ENCODE data around the gene B4GALNT2. TPM values are rescaled to one million over a fixed set of nuclear protein-coding genes. Genes with fewer than 3 reads are reported as not detected.

The B4GALNT2 gene
- total RNA-seq, 2 experiments from 2014 or later = 0.06 to 0.16 TPM

DNA sequence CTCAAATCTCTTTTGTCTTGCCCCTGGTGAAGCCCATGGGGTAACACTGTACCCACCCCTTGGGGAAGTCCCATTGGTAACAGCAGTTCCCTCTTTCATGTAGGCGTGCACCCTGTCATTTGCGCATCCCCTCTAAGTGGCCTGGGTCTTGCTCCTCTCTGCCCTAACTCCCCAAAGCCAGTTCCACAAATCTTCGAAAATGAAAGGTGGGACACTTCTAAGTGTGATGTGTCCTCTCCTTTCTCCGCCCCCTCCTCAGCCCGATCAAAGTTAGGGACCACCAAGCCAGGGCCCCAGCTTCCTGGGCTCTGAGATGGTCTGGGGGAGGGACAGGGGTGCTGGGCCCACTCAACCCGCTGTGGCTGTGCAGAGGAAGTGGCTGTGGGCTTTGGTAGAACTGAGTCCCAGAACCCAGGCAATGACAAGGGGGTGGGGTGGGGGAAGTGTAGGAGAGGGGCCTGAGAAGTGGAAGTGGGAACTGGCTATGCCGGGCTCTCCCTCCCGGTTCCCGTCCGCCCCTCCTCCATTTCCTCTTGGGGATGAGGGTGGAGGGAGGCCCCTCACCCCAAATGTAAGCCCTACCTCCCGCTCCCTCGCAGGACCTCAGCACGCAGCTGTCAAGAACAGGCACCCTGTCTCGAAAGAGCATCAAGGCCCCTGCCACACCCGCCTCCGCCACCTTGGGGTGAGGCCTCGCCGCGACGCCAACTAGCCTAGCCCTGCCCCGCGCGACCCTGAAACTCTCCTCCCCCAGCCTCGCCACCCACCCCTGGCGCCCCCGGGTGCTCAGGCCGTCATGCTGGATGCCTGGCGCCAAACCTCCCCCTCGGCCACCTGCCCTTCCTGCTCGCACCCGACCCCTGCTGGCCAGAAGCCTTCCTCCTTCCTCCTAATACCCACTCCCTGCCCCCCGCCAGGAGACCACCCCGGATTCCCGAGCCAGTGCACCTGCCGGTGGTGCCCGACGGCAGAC lies 86.7 kb downstream of the B4GALNT2 start:
- peaks cover 35% of the 10 kb centered on the region for H3K36me3 Mint-ChIP-seq (ENCODE audit: low read depth)
- peak; percentile 54 for ATAC-seq (ENCODE audit: poor library complexity)
- Histone ChIP-seq H3K4me1 (ENCODE audit: insufficient read depth, low read length) (peaks cover 78% of the 10 kb centered on the region), H3K27ac (ENCODE audit: low read depth in 1 of 2, low read length in 2 of 2) (peak overlapping the region; percentile 63 to 64), H3K36me3 (ENCODE audit: insufficient read depth, low read length) (peaks cover 21% of the 10 kb centered on the region), H3K9me3 (ENCODE audit: control insufficient read depth in 1 of 2, insufficient read depth in 1 of 2, low read length in 2 of 2) (no peaks in the 10 kb centered on the region), H3K27me3 (ENCODE audit: control insufficient read depth in 1 of 2, insufficient read depth in 2 of 2, low read length in 2 of 2) (no peaks in the 10 kb centered on the region), H3K4me3 (ENCODE audit: low read length) (no peak overlapping the region)
- H3K4me1 Mint-ChIP-seq (ENCODE audit: low read depth) = peaks cover 58% of the 10 kb centered on the region
- H3K9me3 Mint-ChIP-seq = no peaks in the 10 kb centered on the region
- H3K4me3 Mint-ChIP-seq = peak overlapping the region; percentile 67
- peak overlapping the region; percentile 96 for H3K27ac Mint-ChIP-seq
- no peaks in the 10 kb centered on the region for H3K27me3 Mint-ChIP-seq
- intact Hi-C loops (cut with DNase I, micrococcal nuclease) = loop anchor here in 1 of 2 experiments (1.0 kb wide), 1 partner anchor 27 kb away; no protein-coding TSS in a partner anchor
- POLR2A ChIA-PET = interaction anchor here (1.0 to 2.2 kb wide), 5 partner anchors 8 to 875 kb away, joined by 3 to 27 read pairs (median 7); partner anchors contain the start of genes ABI3 and GNGT2
- CTCF ChIA-PET = interaction anchor here (0.7 to 3.1 kb wide), 3 partner anchors 9 to 1649 kb away, joined by 3 to 10 read pairs (median 4); no protein-coding TSS in a partner anchor
- TF ChIP-seq, protein P1, sequence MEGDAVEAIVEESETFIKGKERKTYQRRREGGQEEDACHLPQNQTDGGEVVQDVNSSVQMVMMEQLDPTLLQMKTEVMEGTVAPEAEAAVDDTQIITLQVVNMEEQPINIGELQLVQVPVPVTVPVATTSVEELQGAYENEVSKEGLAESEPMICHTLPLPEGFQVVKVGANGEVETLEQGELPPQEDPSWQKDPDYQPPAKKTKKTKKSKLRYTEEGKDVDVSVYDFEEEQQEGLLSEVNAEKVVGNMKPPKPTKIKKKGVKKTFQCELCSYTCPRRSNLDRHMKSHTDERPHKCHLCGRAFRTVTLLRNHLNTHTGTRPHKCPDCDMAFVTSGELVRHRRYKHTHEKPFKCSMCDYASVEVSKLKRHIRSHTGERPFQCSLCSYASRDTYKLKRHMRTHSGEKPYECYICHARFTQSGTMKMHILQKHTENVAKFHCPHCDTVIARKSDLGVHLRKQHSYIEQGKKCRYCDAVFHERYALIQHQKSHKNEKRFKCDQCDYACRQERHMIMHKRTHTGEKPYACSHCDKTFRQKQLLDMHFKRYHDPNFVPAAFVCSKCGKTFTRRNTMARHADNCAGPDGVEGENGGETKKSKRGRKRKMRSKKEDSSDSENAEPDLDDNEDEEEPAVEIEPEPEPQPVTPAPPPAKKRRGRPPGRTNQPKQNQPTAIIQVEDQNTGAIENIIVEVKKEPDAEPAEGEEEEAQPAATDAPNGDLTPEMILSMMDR (IDR thresholded peaks at IDR 0.05) = no peak
- DNase-seq = peak in 6 of 14 experiments; percentile 20 to 88 (median 64)

DNA sequence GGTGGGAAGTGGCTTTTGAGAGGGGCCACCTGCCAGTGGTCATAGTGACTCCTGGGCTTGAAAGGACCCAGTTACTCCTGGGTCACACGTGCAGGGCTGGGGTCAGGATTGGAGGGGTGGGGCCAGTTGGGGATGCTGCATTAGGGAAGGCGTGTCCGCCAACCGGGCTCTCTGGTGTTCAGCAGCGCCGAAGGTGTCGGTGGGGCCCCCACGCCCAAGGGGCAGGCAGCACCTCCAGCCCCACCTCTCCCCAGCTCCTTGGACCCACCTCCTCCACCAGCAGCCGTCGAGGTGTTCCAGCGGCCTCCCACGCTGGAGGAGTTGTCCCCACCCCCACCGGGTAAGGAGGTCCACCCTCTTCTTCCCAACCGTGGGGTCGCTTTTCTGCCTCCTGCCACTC lies 87.4 kb downstream of the B4GALNT2 start:
- no peak for DNase-seq
- Histone ChIP-seq H3K27ac (ENCODE audit: low read depth in 1 of 2, low read length in 2 of 2) (no peak overlapping the region), H3K4me1 (ENCODE audit: insufficient read depth, low read length) (peaks cover 78% of the 10 kb centered on the region), H3K36me3 (ENCODE audit: insufficient read depth, low read length) (peaks cover 21% of the 10 kb centered on the region), H3K9me3 (ENCODE audit: control insufficient read depth in 1 of 2, insufficient read depth in 1 of 2, low read length in 2 of 2) (no peaks in the 10 kb centered on the region), H3K4me3 (ENCODE audit: low read length) (no peak overlapping the region), H3K27me3 (ENCODE audit: control insufficient read depth in 1 of 2, insufficient read depth in 2 of 2, low read length in 2 of 2) (peaks cover 0 to 4% of the 10 kb centered on the region in 2 experiments)
- H3K4me3 Mint-ChIP-seq = no peak overlapping the region
- ChIA-PET POLR2A (interaction anchor here (2.2 to 3.2 kb wide), 2 partner anchors 28 kb away, joined by 20 to 27 read pairs; no protein-coding TSS in a partner anchor), CTCF (no interaction called here)
- no peaks in the 10 kb centered on the region for H3K9me3 Mint-ChIP-seq
- TF ChIP-seq, protein P1 (IDR thresholded peaks at IDR 0.05) = no peak
- no peak for ATAC-seq (ENCODE audit: poor library complexity)
- peaks cover 30% of the 10 kb centered on the region for H3K36me3 Mint-ChIP-seq (ENCODE audit: low read depth)
- H3K4me1 Mint-ChIP-seq (ENCODE audit: low read depth) = peaks cover 56% of the 10 kb centered on the region
- intact Hi-C loops (cut with DNase I, micrococcal nuclease) = no loop called here
- peak overlapping the region; percentile 96 for H3K27ac Mint-ChIP-seq
- no peaks in the 10 kb centered on the region for H3K27me3 Mint-ChIP-seq

DNA sequence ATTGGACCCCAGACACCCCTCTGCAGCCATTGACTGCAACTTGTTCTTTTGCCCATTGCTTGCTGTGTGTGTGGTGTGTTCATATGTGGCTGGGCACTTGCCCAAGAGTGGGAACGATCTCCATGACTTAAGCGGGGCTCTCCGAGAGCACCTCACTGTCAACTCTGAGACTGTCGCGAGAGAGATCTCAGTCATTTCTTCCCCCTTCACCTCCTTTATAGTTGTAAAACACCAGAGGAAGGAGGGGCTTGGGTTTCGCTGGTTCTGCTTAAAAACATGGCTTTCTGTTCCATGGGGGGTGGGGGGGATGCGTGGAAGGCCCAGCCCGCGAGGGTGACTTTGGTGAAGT lies 90.6 kb downstream of the B4GALNT2 start:
- peaks cover 7% of the 10 kb centered on the region for H3K27me3 Mint-ChIP-seq
- peak overlapping the region; percentile 74 for H3K4me3 Mint-ChIP-seq
- TF ChIP-seq, protein P1 (IDR thresholded peaks at IDR 0.05) = no peak
- Histone ChIP-seq H3K9me3 (ENCODE audit: control insufficient read depth in 1 of 2, insufficient read depth in 1 of 2, low read length in 2 of 2) (no peaks in the 10 kb centered on the region), H3K27ac (ENCODE audit: low read depth in 1 of 2, low read length in 2 of 2) (no peak overlapping the region), H3K36me3 (ENCODE audit: insufficient read depth, low read length) (peaks cover 16% of the 10 kb centered on the region), H3K4me1 (ENCODE audit: insufficient read depth, low read length) (peaks cover 57% of the 10 kb centered on the region), H3K4me3 (ENCODE audit: low read length) (peak overlapping the region; percentile 49), H3K27me3 (ENCODE audit: control insufficient read depth in 1 of 2, insufficient read depth in 2 of 2, low read length in 2 of 2) (peaks cover 0 to 4% of the 10 kb centered on the region in 2 experiments)
- H3K4me1 Mint-ChIP-seq (ENCODE audit: low read depth) = peaks cover 45% of the 10 kb centered on the region
- H3K27ac Mint-ChIP-seq = peak overlapping the region; percentile 43
- ATAC-seq (ENCODE audit: poor library complexity) (no peak), DNase-seq (no peak)
- POLR2A ChIA-PET = interaction anchor here (3.2 kb wide), 1 partner anchor 31 kb away, joined by 20 read pairs; no protein-coding TSS in a partner anchor
- no peaks in the 10 kb centered on the region for H3K9me3 Mint-ChIP-seq
- intact Hi-C loops (cut with DNase I, micrococcal nuclease) = no loop called here
- peaks cover 25% of the 10 kb centered on the region for H3K36me3 Mint-ChIP-seq (ENCODE audit: low read depth)
- CTCF ChIA-PET = interaction anchor here (2.1 kb wide), 1 partner anchor 43 kb away, joined by 6 read pairs; no protein-coding TSS in a partner anchor

Data from CD4-positive, alpha-beta T cell (primary cell).